Dedifferentiated amniotic fluid mesenchymal stem cell (primary cell): ENCODE data around the gene EVL.
"Not testable (repeated sequence)": the region's sequence is repeated elsewhere in the genome, so short reads cannot be mapped to it uniquely, and the experiment has no call there.

Experiments
- DNase-seq: peaks from one replicate; pipeline ENCODE4 v3.0.0-alpha.2; 2016; ENCODE audit errors: extremely low spot score

Gene EVL

DNA sequence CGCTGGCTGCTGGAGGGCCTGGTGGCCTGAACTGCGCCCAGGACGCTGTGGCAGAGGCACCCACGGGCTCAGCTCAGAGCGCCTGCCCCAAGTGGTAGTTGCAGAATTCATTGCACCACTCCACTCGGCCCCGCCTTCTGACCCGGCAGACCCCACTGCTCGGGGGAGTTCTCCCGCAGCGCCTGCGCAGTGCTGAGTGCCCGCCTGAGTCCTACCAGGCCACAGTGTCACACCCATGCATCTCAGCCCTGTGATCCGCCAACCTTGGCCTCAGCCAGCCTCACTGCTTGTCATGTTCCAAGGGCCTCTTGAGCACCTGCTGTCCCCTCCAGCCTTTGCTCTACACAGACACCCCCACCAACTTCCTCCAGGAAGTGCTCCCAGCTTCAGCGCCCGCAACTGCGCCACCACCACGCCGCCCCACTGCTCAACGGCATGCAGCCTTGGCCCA, 82.0 kb downstream of the EVL start:
- DNase-seq: no peak

DNA sequence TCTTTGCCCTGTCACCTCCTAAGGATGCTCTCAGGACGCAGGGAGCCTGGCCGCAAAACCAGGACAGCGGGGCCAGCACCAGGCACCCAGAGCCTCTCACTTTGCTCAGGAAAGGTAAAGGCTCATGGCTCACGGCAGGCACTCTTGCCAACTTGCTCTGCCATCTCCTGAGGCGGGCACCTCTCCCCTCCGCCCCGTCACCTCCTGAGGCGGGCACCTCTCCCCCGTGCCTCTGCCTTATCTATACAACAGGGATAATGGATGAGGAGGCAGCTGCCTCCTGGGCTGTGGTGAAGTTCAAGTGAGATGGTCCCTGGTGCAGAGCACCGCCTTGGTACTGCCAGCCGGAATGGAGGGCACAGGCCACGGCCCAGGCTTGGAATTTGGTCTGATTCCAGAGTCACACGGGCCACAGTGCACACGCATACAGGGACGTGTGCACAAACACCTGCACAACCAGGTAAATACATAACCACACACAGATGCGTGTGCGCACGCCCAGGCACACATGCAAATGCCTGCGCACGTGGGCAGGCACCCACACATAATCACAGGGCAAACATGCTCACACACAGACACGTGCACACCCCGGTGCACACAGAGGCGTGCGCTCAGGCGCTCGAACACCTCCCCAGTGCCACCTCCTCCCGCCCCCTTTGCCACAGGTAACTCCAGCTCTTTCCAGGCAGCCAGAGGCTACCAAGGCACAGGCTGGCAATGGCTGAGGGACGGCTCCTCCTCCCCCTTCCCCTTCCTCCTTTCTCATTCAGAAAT, 82.7 kb downstream of the EVL start:
- no peak for DNase-seq

DNA sequence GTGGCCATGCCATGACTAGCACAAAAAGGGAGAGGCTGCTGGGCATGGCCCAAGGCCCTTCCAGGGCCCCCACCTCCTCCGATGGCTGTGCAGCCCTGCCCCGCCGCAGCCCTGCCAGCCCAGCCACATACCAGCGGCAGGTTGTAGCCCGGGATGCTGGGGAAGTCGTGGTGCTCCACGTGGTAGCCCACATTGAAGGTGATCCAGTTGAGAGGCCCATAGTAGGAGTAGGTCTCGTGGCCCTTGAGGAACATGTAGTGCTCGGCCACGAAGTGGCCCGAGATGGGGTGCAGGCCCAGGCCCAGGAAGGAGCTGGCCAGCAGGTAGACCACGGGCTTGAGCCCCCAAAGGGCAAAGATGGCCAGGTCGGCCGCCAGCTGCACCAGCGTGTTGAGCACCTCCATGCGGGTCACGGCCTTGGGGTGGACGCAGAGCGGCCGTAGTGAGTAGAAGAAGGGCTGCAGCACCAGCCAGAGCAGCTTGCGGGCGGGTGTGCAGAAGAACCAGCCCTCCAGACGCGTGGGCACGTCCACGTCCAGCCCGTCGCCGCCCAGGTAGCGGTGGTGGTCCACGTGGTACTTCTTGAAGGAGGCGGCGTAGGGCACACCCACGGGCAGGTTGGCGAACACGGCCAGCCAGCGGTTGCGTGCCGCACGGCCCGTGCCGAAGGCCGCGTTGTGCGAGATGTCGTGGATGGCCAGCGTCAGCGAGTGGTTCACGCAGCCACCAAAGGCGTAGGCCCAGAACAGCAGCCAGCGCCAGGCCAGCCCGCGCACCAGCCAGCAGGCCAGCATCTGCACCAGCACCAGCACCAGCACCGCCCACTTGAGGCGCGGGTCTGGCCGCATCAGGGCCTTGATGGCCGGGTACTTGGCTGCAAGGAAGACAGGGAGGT, 83.9 kb downstream of the EVL start:
- DNase-seq: no peak

DNA sequence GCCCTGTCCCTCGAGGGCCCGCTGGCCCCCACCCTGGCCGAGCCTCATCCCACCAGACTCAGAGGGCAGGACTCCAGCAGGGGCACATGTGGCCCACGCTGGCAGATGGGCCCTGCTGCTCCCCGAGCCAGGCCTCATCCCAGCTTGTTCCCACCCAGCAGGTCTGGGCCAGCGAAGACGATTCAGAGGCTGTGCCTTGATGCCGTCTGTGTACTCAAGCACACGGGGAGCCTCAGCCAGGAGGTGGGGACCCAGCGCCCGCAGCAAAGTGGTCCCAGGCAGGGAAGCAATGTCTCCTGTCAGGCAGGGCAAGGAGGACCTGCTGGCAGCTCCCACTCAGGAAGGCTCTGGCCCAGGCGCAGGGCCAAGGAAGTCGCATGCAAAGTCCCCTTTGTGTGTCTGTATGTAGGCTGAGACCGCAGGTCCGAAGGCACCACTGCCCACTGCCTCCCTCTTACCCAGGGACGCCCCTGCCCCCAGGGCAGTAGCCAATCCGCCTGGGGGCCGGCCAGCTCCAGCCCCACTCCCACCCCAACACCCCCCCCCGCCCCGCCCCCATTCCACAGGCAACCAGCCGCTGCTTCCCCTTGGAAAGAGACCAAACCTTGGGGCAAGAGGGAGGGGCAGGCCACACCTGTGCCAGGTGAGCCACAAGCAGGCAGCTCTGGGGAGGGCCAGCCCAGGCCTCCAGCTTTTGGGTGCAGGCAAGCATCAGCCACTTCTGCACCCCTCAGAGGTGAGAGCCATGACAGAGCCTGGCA, 84.8 kb downstream of the EVL start:
- DNase-seq: no peak

DNA sequence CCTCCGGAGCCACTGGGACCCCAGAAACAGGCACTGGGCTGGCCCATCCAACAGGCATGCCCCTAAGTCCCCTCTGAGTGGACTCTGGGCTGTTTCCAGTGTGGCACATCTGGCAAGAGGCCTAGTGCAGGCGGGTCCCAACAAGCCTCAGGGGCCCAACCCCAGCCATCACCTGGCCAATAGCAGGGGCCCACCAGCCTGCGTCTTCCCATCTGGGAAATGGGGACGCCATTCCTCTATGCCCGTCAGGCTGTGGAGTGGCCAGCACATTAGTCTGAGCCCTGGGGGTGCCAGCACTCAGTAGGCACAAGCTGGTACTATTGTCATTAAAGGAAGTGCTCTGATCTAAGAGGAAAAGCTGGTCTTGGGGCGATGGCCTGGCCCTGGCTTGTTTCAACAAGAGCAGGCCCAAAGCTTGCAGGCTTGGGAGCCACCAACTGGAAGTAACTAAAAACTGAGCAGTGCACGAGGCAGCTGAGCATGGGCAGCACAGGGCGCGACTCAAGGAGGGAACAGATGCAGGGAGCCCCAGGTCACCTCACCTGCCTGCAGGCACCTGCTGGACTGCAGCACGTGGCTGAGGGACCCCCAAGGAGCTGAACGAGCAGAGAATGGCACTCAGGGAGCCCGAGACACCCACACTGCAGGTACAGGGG, 85.8 kb downstream of the EVL start:
- DNase-seq: no peak

DNA sequence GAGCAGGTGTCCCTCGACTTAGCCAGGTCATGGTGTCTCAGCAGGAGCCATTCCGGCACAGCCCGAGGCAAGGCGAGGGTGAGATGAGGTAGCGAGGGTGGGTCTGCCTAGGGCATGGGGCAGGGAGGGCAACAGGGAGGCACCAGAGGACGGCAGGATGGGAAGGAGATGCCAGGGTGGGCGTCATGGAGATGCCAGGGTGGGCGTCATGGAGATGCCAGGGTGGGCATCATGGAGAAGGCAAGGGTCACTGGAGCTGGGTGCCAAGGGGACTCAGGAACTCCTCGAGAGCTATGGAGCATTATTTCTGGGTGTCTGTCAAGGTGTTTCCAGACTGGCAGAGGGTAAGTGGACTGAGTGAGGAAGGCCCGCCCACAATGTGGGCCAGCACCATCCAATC, 86.9 kb downstream of the EVL start:
- no peak for DNase-seq

DNA sequence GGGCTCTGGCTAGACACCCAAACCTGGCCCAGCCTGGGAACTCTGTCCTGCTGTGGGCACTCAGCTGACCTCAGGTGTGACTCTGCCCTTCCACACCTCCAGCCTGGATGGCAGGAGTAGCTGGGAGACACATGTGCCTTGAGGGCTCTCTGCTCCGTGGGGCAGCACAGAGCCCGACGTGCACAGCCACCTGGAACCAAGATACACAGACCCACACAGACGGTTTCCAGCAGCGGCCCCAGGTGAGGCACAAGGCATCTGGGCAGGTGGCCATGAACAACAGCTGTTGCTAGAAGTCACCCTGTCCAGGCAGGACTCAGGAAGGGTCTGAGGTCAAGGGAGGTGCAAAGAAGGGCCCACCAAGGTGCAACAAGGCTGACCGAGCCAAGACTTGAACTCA, 88.3 kb downstream of the EVL start:
- DNase-seq: no peak

DNA sequence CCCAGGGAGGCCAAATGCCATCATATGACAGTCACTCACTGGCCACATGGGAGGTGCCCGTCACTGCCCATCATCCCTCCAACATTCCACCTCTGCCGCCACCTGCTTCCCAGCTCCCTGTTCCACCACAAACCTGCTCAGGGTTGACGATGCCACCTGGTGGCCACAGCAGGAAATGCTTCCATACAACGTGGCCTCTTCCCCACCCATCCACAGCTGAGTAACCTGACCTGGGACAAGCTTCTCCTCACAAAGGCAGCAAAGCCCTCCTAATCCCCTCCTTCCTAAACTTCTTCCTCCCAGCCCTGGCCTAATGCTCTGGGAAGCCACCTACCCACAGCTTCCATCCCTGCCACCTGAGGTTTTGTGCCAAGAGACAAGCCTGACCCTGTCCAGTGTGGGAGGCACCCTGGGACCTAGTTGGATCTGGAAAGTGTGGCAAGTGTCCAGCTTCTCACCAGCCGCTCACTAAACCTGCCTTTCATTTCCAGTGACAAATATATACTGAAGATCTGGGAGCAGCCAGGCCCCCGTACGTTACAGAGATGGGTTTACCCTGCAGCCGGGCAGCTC, 89.9 kb downstream of the EVL start:
- DNase-seq: no peak

DNA sequence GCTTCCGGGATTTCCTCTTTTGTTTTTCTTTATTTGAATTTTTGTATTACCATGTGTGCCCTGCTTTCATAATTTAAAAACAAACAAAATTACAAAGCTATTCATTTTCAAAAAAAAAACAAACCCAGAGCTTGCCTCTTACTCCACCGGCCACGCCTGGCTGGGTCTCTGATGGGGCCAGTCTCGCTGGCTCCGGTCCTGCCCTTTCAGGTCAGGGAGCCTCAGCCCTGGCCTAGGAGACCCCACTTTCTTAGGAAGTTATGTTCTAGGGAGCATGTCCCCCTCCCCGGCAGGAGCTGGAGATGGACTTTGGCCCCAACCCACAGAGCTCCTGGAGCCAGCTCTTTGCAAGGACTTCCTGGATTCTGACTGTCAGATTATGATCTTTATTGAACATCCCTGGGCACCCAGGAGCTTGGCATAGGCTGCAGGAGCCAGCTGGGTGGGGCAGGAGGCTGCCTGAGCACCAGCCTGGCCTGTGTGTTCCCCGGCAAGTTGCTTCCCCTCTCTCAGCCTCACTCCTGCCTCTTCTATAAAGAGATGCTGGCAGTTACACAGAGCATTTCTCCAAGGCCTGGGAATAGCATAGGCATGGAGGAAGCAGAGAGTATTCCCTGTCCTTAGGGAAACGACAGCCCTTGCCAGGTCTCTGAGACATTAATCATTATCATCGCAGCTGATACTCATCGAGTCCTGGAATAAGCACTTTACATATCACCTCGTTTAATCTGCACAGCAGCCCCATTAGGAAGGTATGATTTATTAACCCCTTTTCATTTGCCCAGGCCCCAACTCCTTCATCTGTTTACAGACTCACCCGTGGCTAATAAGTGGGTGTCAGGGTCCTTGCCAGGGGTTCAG, 90.8 kb downstream of the EVL start:
- no peak for DNase-seq

DNA sequence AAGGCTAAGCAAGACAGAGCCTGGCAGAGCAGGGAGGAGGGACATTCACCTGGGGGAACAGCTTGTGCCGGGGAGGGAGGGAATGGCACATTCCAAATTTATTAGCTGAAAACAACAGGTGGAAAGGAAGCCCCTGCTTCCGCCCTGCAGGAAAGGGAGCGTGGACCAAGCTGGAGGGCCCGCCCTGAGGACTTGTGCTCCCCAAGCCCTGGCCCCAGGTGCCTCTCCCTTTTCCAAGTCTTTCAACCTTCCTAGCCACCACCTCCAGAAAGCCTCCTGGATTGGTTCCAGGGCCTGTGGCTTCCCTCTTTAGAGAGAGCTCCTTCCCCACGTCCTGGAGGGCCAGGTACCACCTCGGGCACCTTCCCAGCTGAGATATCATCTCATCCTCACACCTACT, 91.6 kb downstream of the EVL start:
- no peak for DNase-seq

DNA sequence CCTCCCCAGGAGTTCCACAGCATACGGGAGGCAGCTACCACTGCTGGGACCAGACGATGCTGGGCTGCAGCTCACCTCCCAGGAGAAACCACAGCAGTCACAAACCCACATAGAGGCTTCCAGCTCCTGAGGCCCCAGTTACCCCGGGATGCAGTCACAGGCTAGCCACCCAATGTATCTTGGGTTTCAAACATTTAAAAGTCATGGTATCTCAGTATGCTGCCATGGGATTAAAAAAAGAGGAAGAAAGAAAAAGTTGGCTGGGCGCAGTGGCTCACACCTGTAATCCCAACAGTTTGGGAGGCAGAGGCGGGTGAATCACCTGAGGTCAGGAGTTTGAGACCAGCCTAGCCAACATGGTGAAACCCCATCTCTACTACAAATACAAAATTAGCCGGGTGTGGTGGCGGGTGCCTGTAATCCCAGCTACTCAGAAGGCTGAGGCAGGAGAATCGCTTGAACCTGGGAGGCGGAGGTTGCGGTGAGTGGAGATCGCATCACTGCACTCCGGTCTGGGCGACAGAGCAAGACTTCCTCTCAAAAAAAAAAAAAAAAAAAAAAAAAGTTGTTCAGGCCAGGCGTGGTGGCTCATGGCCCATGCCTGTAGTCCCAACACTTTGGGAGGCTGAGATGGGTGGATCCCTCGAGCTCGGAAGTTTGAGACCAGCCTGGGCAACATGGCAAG, 92.5 kb downstream of the EVL start:
- not testable (repeated sequence) for DNase-seq

DNA sequence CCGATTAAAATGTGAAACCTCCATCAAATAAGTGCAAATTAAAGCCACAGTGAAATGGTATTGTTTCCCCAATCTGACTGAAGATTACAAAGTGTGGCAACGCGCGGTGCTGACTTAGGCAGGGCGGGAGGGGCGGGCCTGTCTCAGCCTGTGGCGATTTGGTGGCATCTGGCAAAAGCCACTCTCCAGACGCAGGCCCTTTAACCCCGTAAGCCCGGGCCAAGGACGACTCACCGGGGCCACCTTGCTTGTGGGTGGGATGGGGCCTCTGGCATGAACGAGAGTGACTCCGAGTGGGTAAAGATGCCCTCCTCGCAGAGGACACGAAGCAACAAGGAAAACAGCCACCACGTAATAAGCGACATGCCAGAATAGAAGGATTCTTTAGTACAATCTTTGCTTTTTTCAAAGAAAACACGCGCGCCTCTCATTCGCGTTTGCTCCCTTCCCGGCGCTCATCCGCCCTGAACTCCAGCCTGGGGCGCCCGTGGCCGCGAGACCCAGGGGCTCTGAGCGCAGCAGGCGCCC, 93.4 kb downstream of the EVL start:
- DNase-seq: no peak

DNA sequence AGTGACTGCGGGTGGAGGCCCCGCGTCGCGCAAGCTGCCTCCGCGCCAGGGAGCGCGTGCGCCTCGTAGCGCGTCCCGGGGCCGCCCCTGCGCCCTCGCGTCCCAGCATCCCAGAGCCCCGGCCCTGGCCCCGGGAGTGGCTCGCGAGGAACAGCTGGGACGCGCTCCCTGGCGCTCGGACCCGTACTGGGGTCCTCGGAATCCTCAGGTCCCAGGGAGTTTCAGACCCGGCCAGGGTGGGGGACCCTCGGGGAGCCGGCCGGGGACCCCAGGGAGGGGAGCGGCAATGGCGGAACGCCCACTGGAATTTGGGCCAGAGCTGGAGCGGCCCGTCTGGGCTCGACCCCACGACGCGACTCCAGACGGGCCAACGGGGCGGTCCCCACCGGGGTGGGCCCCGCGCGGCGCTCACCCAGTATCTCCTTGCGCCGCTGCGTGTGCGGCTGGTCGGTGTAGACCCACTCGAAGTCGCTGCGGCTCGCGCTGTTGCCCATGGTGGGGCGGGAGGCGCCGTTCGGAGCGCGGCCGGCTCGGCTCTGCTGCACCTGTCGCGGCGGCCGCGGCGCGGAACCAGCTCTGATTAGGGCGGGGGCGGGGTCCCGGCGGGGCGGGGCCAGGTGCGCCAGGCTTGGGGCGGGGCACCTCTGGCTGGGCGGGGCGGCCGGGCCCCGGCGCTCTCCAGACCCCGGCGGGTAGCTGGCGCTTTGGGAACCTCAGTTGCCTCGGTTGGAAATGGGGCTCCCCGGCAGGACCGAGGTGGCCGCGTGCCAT, 94.1 kb downstream of the EVL start, which contains the start of gene DEGS2:
Gene DEGS2, minus strand, starts transcription at position 552 of the 771 bp plus-strand sequence. Its CDS starts 58 bp downstream, at position 494.
- DNase-seq: no peak

DNA sequence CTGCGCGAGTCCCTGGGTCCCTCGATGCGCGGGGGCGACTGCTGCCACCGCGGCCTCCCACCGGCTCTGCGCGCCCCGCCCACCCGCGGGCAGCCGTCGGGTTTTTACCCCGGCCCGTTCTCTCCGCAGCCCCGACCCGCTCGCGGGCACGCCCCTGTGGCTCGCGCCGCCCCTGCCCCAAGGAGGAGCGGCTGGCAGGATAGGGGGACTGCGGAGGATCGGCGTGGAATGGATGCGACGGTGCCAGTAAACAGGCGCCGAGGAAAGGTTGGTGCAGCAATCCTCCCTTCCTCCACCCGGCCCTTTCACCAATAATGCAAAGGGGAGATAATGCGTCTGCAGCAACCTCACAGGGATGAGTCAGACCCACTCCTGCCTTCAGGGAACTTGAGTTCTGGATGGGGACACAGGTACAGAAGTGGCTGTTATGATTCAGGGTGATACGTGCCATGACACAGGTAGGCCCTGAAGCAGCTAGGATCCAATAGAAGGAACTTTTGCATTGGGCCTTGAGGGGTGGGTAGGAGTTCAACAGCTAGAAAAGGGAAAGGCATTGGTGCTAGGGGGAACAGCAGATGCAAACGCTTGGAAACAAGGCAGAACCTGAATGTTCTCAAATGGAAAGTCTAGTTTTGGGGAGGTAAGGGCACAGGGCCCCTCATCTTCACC, 94.8 kb downstream of the EVL start:
- DNase-seq: no peak

DNA sequence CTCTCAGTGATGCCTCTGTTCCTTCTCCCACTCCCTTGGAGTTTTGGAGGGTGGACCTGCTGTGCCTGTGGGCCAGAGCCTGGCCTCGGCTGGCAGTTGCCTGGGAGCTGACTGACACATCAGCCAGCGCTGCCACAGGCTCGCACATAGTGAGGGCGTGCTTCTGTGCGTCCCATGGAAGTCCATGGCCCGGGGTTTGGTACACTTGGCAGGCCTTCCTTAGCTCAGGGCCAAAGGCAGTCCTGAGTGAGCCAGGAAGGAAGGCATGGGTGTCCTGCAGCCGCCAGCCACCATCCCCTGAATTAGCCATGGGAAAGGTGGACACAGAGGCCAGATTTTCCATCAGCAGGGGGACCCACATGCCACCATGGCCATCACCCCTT, 95.3 kb downstream of the EVL start:
- DNase-seq: no peak

DNA sequence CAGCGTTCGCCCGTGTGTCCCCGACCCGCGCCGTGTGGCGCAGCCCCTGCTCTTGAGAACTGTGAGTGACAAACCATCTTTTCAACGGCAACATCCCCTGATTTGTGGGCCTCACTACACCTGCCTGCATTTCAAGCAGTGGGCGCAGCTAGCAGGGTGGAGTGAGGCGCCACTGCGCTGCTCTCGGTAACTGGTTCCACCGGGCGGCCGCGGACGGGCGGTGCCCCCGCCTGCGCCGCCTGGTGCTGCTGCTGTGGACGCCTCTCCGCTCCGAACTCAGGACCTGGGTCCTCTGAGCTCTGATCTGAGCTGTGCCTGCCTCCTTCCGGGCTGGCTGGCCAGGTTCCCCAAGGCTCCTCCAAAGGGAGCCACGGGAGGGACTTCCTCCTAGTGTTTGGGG, 100.2 kb downstream of the EVL start:
- no peak for DNase-seq

DNA sequence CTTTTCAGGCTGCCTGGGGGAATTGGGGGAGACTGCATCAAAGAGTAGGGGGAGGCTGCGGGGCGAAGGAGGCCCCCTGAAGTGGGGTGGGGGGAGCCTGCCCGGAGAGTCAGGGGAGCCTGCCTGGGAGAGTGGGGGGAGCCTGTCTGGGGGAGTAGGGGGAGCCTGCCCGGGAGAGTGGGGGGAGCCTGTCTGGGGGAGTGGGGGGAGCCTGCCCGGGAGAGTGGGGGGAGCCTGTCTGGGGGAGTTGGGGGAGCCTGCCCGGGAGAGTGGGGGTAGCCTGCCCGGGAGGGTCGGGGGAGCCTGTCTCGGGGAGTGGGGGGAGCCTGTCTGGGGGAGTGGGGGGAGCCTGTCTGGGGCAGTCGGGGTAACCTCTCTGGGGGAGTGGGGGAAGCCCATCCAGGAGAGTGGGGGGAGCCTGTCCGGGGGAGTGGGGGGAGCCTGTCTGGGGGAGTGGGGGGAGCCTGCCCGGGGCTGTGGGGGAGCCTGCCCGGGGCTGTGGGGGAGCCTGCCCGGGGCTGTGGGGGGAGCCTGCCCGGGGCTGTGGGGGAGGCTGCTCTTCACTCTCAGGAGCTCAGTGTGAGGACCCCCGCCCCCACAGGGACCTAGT, 100.7 kb downstream of the EVL start:
- no peak for DNase-seq

DNA sequence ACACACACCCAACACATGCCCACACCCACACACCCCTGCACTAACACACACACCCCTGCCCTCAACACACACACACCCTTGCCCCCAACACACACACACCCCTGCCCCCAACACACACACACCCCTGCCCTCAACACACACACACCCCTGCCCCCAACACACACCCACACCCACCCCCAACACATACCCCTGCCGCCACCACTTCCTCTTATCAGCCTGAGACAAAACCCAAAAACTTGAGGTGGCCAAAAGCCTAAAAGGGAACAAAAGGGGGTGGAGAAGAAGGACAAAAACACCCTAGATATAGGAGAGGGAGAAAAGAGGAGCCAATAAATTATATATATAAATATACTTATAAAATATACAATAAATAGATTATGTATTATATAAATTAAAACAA, 103.3 kb downstream of the EVL start:
- no peak for DNase-seq
